Pons (tissue), 1 donor: Measurements from ENCODE around the gene EMD.
A peak's percentile ranks its signal among the peaks of the same experiment; 100 is the strongest.

ENCODE experiments used
- DNase-seq: peaks from one replicate; pipeline ENCODE4 v3.0.0-alpha.2; 2016; ENCODE audit warnings: low spot score

The EMD gene

DNA sequence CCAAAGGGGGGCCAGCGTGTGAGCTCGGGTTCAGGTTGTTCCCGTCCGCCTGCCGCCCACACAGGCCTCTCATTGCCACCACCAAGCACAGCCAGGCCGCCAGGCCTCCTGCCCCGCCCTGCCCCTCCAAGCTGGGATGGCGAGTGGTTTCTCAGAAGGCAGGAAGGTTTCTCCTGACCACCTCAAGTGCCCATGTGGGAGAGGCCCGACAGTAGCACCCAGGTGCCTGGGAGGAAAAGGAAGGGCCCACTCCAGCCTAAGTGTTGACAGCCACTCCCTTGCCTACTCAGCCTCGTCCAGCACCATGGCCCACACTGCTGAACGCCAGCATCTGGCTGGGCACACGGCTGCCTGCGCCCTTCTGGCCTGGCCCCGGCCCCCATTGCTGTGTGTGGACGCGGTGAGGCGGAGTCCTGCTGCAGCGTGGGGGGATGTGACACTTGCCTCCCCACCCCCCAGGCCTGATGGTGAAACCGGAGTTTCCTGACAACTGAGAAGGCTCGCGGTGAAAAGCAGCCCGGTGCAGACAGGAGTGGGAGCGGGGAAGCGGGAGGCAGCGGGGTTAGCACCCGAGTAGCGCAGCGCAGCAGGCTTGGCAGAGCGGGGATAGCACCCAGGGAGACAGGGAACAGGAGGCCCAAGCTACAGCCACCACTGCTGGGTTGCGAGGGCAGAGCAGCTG lies 23.9 kb upstream of the EMD start:
- DNase-seq: no peak

DNA sequence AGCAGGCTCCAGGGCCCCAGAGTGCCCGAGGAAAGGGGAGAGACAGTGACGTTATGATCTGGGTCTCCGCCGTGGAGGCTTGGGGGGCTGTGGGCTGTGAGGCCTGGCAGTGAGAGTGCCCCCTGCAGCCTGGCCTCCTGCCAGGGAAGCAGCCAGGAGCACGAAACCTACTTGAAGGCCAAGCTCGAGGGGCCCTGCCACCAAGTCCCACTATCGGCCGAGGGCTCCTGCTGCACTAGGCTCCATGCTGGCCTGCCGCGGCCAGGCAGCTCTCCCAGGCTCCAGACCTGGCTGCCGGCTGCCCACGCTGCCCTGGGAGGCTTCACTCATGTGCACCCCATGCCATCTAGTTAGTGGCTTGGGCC lies 23.3 kb upstream of the EMD start:
- no peak for DNase-seq

DNA sequence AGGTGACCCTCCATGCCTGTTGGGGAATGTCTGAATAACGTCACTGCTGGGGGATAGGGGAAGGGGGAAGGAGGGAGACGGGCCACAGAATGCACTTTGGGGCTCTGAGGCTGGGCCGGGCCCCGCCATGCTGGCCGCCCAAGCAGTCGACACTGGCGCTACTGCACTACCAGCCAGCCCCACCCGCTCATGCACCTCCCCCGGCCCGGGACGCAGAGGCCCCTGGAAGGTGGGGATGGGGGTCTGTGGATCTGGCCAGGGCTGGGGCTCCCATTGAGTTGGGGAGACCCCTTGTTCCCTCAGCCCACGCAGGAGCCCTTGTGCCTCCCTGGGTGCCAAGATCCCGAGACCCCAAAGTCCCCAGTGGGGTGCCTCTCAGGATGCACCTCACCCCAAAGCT lies 22.5 kb upstream of the EMD start:
- DNase-seq: no peak

DNA sequence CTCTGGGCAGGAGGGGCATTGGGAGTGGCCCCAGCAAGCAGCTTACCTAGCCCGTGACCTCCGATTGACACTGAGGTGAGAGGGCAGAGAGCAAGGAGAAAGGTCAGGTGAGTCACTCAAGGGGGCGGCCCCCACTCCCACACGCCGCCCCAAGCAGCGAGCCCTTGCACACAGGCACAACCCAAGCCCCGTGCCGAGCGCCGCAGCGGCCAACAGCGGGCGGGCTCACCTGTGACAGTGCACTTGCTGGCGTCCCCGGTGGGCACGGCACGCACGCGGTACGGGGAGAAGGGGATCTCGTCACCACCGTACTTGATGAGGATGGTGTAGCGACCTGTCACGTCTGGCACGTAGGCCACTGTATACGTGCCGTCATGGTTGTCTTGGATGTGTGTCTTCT lies 21.9 kb upstream of the EMD start:
- no peak for DNase-seq

DNA sequence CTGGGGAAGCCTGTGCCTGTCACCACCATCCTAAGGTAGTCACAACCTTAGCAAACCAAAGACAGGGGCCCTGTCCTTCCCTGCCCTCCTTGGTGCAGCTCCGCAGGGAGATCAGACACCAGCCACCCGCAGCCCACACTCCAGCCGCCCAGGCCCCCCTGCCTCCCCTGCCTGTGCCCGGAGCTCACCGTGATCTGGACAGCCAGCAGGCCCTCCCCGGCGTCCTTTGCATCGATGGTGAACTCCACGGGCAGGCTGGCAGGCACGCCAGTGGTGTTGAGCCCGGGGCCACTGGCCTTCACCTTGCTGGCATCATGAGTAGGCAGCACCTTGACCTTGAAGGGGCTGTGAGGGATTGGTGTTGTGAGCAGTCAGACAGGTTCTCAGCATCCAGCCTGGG lies 21.1 kb upstream of the EMD start:
- DNase-seq: no peak

DNA sequence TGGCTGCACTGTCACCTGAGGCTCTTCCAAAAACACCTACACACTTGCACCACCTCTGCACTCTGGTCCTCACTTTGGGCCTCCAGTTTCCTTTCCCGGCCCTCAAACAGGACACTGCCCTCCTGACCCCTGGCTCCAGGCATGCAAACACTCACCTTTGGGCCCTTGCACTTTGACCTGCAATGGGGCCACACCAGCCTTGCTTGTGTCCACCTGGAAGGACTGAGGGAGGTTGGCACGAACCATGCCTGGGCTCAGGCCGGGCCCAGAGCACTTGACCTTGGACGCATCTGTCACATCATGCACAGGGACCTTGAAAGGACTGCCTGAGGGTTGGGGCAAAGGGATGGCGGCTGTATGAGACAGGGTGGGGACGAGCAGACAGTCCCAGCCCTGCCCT lies 20.3 kb upstream of the EMD start:
- DNase-seq: no peak

GRCh38 chrX:154359362-154360154 lies 19.5 kb upstream of the EMD start:
- no peak for DNase-seq

GRCh38 chrX:154360155-154360713 lies 18.9 kb upstream of the EMD start:
- DNase-seq: no peak

- DNase-seq: no peak
Measured at GRCh38 chrX:154362085-154362742, 16.9 kb upstream of the EMD start.

DNA sequence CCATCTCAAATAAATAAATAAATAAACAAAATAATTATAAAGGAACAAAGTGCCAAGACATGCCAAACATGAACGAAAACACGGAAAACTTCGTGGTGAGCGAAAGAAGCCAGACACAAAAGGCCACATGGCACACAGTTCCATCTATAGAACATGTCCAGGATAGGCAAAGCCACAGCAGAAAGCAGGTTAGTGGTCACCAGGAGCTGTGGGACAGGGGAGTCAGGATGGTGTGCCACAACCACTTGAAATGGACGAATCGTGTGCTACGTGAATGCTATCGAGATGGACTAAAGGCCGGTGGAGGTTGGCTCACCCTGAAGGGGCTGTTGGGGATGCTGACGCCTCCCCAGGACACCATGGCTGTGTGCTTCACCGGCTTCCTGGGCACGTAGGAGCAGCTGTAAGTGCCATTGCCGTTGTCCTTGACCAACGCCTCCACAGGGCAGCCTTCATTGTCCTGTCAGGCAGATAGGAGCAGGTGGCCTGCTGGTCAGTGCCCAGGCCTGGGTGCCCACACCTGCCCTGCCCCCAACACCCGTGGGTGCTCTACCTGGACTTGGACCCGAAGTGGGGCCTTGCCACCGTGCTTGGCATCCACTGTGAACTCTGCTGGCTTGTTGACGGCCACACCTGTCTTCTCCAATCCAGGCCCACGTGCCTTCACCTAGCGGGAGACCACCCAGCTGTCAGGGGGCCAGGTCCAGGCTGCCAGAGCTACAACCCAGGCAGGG lies 15.2 kb upstream of the EMD start:
- DNase-seq: no peak

- DNase-seq: no peak
Measured at GRCh38 chrX:154365052-154365600, 14.0 kb upstream of the EMD start.

DNA sequence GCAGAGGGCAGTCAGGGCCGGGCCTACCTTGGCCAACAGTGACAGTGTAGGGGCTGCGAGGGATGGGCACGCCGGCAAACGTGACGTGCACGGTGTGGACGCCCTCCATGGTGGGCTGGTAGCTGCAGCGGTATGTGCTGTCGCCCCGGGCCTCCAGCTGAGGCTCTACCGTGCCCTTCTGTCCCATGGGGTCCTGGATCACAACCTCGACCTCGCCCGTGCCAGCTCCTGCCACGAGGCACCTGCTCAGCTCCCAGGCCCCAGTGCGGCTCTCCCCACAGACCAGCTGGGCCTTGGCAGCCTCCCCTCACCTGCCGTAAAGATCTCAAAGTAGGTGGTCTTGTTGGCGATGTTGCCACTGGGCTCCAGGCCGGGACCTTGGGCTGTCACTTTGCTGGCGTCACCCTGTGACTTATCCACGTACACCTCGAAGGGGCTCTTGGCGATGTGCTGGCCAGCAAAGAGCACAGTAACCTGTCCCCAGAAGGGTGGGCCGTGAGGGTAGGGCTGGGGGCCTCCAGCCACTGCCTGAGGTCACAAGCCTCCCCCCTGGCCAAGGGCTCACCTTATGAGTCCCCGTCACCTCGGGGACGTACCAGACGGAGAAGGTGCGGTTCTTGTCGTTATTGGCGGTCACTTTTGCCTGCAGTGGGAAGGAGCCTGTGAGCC lies 13.0 kb upstream of the EMD start:
- no peak for DNase-seq

DNA sequence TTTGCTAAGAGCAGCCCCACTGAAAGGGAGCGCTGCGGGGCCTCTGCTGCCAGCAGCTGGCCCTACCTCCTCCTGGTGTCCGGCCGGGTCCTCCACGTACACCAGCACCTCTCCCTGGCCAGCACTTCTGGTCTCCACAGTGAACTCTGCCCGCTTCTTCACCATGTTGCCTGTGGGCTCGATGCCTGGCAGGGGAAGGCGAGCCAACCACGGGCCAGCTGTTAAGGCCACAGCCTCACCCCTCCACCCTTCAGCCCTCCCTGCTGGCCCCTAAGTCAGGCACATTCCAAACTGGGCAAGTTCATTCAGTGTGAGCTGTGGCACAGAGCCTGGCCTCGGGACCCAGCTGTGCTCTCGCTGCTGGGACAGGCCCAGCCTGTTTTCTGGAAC lies 12.4 kb upstream of the EMD start:
- DNase-seq: peak; percentile 39

DNA sequence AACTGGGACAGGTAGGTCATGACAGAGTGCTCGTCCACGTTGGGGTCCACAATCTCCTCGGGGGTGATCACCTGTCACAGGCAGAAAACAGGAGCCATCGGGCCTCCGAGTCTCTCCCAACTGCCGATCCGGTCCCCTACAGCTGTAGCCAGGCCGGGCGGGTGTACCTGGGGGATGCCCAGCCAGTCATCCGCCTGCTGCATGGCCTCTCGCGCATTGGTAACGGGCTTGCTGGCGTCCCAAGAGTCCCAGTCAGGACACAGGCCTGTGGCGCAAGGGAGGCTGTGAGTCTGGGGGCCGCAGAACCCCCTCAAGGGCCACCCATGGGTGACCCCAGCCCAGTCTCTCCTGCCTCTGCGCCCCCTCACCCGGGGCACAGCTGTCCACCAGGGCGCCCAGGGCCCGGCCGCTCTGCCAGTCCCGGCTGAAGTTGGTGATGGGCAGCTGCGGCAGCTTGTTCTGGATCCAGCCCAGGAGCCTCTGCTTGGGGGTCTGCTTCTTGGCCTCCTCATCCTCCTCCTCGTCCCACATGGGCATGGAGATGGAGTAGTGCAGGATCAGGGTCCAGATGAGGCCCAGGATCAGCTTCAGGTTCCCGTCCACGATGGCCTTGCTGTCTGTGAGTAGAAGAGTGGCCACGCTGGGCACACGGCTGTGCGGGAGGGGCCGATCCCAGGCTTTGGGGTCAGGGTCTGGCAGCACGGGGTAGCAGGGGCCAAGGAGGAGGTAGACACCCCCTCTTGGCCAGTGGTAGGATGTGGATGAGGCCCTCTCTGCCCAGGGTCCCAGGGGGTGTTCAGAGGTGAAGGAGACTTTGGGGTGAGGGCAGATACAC lies 11.4 kb upstream of the EMD start:
- no peak for DNase-seq

DNA sequence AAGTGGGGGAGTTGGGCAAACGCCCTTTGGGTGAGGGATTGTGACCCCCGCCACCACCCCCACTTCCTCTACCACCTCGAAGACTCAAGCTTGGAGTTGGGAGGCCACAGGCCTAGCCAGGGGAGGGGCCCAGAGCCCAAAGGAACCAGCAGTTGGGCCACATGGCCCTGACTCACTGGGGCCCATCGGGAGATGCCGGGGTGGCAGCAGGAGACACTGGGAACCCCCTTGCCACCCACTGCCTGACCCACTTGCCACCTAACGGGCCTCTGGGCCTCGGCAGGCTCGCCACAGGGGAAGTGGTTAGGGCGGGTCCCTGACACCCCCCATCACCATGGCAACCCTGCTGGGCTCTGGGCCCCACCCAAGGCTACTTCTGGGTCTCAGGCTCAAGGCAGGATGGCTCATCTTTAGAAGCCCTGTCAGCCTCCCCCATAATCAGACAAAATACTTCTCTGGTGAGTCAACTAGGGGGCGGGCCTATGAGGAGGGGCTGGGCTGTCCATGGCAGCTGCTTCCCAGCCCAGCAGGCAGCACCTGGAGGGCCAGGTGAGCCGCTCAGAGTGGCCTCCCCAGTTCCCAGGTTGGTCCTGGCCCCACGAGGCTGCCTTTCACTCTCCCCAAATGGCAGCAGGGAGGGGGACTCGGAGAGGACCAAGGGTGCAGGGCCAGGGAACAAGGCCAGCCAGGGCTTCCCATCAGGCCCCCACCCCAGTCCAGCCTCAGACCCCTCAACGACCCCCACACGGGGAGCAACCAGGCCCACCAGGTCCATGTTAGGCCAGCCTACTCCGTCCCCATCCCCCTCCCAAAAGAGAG lies 10.3 kb upstream of the EMD start:
- no peak for DNase-seq

- peak; percentile 44 for DNase-seq
Measured at GRCh38 chrX:154369449-154370299, 9.4 kb upstream of the EMD start.

- no peak for DNase-seq
Measured at GRCh38 chrX:154370300-154371016, 8.6 kb upstream of the EMD start.
